ENCODE measurements around the gene SELENOP.

- TF ChIP-seq BACH1 (IDR thresholded peaks at IDR 0.05; ENCODE audit: low read length) (no peak), RAD21 (IDR thresholded peaks at IDR 0.05 in 1 of 2, conservative IDR thresholded peaks at IDR 0.05 in 1 of 2; ENCODE audit: low read depth in 2 of 2, low read length in 2 of 2) (no peak), CTCF (IDR thresholded peaks at IDR 0.05; ENCODE audit: control extremely low read depth in 1 of 3, insufficient read depth in 1 of 3, low read depth in 1 of 3, low read length in 3 of 3) (no peak), SIN3A (conservative IDR thresholded peaks at IDR 0.05 in 1 of 2, IDR thresholded peaks at IDR 0.05 in 1 of 2; ENCODE audit: low read depth in 1 of 2, low read length in 2 of 2) (no peak), CREB1 (IDR thresholded peaks at IDR 0.05) (no peak), CEBPB (IDR thresholded peaks at IDR 0.05; ENCODE audit: low read depth, low read length) (no peak)
Measured at GRCh38 chr5:42770003-42770402, 41.7 kb downstream of the SELENOP start.
